CD4-positive, alpha-beta T cell treated with Interferon alpha-2 for 1 hour (primary cell): ENCODE measurements around the gene EML1.

Experiments
- DNase-seq, 2 donors: peaks; one replicate each; pipeline ENCODE4 v3.0.0-alpha.2; 2020 to 2022

EML1 gene

DNA sequence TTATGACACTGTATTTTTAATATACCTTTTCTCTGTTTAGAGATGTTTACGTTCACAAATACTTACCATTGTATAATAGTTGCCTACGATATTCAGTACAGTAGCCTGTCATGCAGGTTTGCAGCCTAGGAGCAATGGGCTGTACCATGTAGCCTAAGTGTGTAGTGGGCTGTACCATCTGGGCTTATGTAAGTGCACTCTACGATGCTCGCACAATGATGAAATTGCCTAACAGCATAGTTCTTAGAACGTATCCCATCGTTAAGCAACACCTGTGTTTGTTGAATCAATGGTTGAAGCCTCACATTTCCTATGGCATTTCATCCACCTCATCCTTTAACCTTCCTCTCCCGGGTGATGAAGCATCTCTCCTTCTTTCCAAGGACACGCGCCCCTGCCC lies 12.5 kb upstream of the EML1 start:
- no peak for DNase-seq

GRCh38 chr14:99781091-99781490 lies 12.1 kb upstream of the EML1 start:
- DNase-seq, result no peak

GRCh38 chr14:99781853-99782610 lies 11.2 kb upstream of the EML1 start:
- DNase-seq, result no peak

DNA sequence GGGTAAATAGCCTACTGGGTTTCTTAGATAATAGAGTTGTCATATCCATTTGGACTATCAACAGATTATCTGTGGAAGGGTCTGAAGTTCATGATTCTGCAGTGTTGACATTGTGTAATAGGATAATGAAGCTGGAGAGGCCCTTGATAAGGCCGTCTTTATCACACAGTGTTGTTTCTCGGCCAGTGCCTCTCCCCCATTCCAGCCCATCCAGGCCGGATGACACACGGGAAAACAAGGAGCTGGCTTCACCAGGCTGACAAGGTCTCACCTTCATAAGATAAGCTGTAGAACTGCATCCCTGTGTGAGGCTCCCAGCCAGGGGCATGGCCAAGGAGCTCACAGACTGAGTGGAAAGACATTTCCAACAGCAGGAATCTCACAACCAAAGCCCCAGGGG lies 8.7 kb upstream of the EML1 start:
- DNase-seq, result no peak

- DNase-seq, result no peak
Observed at GRCh38 chr14:99785426-99785825, 7.8 kb upstream of the EML1 start.

DNA sequence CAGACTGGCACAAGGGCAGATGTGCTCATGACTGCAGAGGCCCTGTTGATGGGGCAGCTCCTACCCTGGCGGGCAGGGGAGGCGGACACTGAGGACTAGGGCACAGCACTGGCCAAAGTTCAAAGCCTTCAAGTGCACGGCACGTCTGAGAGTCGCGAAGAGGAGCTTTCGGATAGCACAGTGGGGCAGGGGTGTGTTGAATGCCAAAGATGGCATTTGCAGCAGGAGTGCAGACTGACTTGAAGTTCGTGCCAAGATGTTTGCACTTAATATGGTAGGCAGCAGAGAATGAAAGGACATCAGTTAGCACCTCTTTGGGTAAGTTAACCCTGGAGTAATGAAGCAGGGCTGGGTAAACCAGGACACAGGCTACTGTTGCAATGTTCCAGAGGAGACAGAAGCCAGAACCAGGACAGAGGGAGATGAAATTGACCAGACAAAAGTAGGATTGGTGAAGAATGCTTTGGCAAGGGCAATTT lies 6.7 kb upstream of the EML1 start:
- DNase-seq, result no peak

- no peak for DNase-seq
Observed at GRCh38 chr14:99788713-99789112, 4.5 kb upstream of the EML1 start.

DNA sequence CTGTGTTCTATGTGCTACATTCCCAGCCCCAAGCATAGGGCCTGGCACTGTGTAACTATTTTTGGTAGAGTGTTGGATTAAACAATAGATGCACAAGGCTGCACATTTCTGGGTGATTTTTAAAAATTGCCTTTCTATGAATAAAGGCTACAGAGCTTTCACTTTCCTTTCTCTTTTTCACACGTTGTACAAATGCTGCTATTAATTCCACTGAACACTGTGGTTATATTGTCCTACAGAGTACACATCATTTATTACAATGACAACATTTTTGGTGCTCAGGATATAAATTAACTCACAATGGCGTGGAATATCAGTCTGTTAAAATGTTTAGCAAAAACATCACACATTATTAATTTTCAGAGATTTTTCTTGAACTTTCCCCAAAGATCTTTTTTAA lies 3.6 kb upstream of the EML1 start:
- no peak for DNase-seq

GRCh38 chr14:99790201-99790977 lies 2.8 kb upstream of the EML1 start:
- DNase-seq, result no peak

- no peak for DNase-seq
Observed at GRCh38 chr14:99790978-99791376, 2.2 kb upstream of the EML1 start.

DNA sequence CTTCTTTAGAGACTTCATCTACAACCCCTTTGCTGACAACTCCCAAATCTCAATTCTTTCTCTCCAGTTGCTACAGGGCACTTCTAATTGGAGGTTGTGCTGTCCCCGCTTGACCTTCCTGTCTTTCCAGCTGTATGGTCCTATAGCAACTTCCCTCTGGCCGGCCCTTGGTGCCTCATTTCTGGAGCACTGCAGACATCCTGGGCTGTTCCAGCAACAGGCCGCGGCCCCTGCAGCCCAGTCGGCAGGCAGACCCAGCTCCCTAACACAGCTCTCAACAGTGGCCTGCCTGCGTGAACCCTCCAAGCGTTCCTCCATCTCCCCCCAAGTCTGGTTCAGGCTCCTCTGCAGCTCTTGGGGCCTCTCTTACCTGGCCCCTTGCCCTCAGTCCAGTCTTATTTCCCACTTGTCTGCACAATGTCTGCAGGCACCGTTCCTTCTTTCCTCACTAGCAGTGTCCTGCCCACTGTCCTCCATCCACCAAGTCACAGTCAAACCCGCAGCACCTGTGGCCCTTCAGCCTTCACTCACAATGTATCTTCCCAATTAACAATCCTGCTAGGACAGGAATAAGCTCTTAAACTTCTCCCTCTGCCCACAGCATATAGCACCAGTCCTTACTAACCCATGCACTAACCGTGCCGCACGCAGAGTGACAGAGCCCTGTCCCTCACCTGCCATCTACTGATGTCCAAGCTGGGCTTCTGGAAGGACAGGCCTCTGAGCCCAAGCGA lies 1.6 kb upstream of the EML1 start:
- DNase-seq, result no peak

DNA sequence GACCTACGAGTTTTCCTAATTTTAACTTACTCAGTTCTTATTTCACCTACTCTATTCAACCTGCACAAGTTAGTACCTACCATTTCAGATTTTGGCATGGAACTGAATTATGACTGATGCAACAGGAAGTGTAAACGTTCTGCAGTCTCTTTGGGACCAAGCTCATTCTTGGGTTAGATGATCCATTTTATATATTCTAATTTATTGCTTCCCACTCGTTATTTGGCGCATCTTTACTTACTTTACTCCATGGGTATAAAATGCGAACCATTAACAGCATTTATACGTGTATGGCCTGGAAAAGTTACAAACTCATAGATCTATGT lies 1.0 kb upstream of the EML1 start:
- no peak for DNase-seq

- DNase-seq, result peak in 1 of 2 donors; percentile 6
Observed at GRCh38 chr14:99792551-99793212, 531 bp upstream of the EML1 start.

GRCh38 chr14:99794151-99794780 lies 1.1 kb downstream of the EML1 start:
- no peak for DNase-seq

- no peak for DNase-seq
Observed at GRCh38 chr14:99795046-99795445, 1.8 kb downstream of the EML1 start.

DNA sequence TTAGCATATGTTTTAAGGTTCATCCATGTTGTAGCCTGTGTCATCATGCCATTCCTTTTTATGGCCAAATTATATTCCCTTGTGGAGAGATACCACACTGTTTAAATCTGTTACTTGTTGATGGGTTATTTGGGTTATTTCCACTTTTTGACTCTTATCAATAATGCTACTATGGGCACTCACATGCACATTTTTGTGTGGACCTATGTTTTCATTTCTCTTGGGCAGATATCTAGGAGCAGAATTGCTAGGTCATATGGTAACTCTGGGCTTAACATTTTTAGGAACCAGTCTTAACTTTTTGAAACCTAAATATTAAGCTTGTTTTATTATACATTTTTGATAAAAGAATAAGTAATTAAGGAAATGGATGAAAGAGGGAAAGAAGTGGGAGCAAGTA lies 4.0 kb downstream of the EML1 start:
- DNase-seq, result no peak

- DNase-seq, result no peak
Observed at GRCh38 chr14:99800781-99801180, 7.6 kb downstream of the EML1 start.

DNA sequence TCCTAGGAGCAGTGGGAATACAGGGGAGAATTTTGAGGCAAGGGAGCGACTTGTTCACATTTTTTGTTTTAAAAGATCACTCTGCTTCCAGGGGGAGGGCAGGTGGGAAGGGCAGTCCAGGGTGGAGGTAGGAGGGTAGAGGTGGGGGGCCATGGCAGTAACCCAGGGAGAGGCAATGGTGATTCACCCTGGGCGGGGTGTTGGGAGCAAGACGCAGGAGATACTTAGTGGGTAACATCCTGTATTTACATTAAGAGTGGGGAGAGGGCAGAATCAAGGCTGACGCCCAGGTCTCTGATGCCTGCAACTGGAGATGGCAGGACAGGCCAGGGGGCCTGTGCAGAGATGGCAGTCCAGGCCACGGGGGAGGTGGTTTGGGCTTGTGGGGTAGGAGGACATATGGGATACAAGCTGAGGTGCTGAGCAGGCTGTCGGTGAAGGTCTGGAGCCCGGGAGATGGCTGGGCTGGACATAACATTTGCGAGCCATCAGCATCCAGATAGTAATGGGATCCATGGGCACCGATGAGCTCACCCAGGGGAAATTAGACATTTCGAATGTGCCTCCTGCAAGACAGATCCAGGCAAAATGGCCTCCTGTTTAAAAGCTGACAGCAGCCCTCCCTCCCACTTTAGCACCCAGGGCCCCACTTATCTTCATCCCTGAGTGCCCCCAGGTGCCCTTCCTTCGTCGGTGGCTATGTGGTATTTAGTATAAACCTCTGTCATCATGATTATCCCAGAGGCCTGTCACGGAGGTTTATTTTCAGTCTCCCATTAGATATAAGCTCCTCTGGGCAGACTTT lies 9.3 kb downstream of the EML1 start:
- DNase-seq, result no peak

GRCh38 chr14:99803106-99803775 lies 10.0 kb downstream of the EML1 start:
- DNase-seq, result no peak

- no peak for DNase-seq
Observed at GRCh38 chr14:99803803-99804202, 10.6 kb downstream of the EML1 start.

DNA sequence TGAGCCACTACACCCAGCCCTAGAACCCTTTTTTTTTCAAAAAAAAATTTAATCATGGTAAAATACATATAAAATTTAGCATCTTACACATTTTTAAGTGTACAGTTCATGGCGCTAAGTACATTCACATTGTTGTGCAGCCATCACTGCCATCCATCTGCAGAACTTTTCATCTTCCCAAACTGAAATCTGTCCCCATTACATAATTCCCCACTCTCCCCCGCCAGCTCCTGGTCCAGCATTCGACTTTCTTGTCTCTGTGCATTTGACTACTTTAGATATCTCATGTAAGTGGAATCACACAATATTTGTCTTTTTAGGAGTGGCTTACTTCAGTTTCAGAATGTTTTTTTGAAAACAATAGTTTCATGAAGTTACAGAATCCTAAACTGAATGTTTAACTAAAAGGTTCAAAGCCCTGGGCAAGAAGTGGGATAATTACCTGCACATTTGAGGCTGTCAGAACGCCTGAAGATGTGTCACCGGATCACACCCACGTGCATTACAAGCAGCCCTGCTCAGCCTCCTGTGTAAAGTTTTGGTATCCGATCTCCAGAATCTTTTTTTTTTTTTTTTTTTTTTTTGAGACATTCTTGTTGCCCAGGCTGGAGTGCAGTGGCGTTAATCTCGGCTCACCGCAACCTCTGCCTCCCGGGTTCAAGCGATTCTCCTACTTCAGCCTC lies 12.7 kb downstream of the EML1 start:
- DNase-seq, result no peak
